ENCODE results near the gene ZCCHC10.
A peak's percentile ranks its signal among the peaks of the same experiment; 100 is the strongest.

ZCCHC10 gene

DNA sequence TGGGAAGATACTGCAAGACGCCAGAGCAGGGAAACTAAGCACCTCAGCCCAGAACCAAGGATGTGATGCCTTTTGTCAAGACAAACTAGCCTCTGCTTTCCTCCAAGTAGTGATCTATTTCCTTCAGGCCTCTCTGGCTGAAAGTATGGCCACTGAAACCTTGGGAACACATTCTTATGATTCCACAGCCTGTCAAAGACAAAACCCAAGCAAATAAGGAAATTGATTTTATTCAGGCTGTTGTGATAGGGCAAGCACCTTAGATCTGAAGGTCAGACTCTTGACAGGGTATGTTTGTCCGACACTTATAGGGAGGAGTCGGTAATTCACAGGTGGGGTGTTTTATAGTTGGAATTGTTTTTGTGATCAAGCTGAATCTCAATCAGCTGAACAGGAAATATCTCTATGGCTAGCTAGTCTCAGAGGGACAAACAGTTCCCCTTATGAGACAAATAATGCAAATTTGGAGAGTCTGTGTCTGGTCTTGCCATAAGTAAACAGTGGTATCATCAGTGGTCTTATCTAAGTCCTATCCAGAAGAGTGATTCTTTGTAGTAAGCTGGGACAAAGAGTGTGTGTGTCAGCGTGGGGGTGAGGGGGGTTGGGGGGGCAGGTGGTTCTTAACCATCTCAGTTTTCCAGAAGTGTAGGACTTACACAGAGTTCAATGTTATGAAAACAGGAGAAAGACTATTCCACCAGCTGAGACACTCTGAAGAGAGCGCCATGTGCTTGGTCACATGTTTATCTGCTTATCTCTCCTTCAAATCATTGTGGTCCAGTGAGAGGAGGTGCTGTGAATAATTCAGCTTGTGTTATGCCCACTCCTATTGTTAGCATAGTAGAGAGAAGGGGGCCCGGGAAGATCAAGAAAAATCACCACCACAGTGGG lies 6.7 kb upstream of the ZCCHC10 start:
- Histone ChIP-seq H3K27ac (ENCODE audit: low read depth, low read length) (peak overlapping the region; percentile 62), H3K27me3 (ENCODE audit: low read length) (no peaks in the 10 kb centered on the region), H3K4me3 (ENCODE audit: insufficient read depth, low read length, poor library complexity, severe bottlenecking) (no peak overlapping the region), H3K4me2 (ENCODE audit: low read depth, low read length, poor library complexity, severe bottlenecking) (peak overlapping the region; percentile 52), H2AFZ (ENCODE audit: low read depth, low read length, severe bottlenecking) (peak overlapping the region; percentile 93), H3K9me2 (replicated peaks; ENCODE audit: insufficient read depth, low read length) (no peaks in the 10 kb centered on the region), H3K9me3 (ENCODE audit: insufficient read depth, low read length) (no peaks in the 10 kb centered on the region), H3K36me3 (ENCODE audit: low read length) (no peaks in the 10 kb centered on the region), H3K79me2 (ENCODE audit: insufficient read depth, low read length) (no peaks in the 10 kb centered on the region), H4K20me1 (ENCODE audit: low read depth, low read length) (no peaks in the 10 kb centered on the region), H3F3A (ENCODE audit: insufficient read depth) (no peaks in the 10 kb centered on the region), H3K9ac (ENCODE audit: low read length) (peak overlapping the region; percentile 32)
- no peak for TF ChIP-seq EZH2phosphoT487 (conservative IDR thresholded peaks at IDR 0.05; ENCODE audit: low read length)
- TF ChIP-seq, protein P1, sequence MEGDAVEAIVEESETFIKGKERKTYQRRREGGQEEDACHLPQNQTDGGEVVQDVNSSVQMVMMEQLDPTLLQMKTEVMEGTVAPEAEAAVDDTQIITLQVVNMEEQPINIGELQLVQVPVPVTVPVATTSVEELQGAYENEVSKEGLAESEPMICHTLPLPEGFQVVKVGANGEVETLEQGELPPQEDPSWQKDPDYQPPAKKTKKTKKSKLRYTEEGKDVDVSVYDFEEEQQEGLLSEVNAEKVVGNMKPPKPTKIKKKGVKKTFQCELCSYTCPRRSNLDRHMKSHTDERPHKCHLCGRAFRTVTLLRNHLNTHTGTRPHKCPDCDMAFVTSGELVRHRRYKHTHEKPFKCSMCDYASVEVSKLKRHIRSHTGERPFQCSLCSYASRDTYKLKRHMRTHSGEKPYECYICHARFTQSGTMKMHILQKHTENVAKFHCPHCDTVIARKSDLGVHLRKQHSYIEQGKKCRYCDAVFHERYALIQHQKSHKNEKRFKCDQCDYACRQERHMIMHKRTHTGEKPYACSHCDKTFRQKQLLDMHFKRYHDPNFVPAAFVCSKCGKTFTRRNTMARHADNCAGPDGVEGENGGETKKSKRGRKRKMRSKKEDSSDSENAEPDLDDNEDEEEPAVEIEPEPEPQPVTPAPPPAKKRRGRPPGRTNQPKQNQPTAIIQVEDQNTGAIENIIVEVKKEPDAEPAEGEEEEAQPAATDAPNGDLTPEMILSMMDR (IDR thresholded peaks at IDR 0.05; ENCODE audit: insufficient read depth, low read length, poor library complexity, severe bottlenecking) = no peak

DNA sequence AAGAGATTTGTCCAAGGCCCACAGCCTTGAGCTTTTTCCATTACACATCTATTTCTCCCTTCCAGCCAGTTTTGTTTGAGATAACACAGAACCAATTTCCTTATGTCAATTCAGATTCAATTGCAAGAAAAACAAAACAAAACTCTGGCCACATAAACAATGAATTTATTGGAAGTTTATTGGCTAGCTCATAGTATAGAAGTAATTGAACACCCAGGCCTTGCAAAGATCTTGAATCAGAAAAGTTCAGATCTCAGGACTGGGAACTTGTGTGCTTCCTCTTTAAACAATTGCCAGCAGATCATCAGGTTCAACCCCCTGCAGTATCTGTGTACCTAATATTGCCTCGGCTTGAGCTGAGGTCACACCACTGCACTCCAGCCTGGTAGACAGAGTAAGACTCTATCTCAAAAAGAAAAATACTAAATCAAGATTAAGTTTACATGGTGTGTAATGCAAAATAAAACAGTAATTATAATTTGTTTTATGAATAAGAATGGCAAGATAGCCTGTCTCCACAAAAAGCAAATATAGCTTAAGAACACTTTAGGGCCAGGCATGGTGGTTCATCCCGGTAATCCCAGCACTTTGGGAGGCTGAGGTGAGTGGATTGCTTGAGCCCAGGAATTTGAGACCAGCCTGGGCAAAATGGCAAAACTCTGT lies 4.1 kb upstream of the ZCCHC10 start:
- no peaks in the 10 kb centered on the region for H3K9me2 ChIP-seq (replicated peaks; ENCODE audit: insufficient read depth, low read length)
- H3K27ac ChIP-seq (ENCODE audit: low read depth, low read length) = no peak overlapping the region
- no peak overlapping the region for H3K4me2 ChIP-seq (ENCODE audit: low read depth, low read length, poor library complexity, severe bottlenecking)
- no peaks in the 10 kb centered on the region for H3K27me3 ChIP-seq (ENCODE audit: low read length)
- no peak overlapping the region for H3K4me3 ChIP-seq (ENCODE audit: insufficient read depth, low read length, poor library complexity, severe bottlenecking)
- no peak for TF ChIP-seq EZH2phosphoT487 (conservative IDR thresholded peaks at IDR 0.05; ENCODE audit: low read length)
- TF ChIP-seq, protein P1 (IDR thresholded peaks at IDR 0.05; ENCODE audit: insufficient read depth, low read length, poor library complexity, severe bottlenecking) = no peak
- no peak overlapping the region for H3K9ac ChIP-seq (ENCODE audit: low read length)
- peaks cover 9% of the 10 kb centered on the region for H3K79me2 ChIP-seq (ENCODE audit: insufficient read depth, low read length)
- H2AFZ ChIP-seq (ENCODE audit: low read depth, low read length, severe bottlenecking) = peak overlapping the region; percentile 24
- H3F3A ChIP-seq (ENCODE audit: insufficient read depth) = peaks cover 4% of the 10 kb centered on the region; the same call in 1 of the 2 replicates
- H4K20me1 ChIP-seq (ENCODE audit: low read depth, low read length) = no peaks in the 10 kb centered on the region
- H3K9me3 ChIP-seq (ENCODE audit: insufficient read depth, low read length) = no peaks in the 10 kb centered on the region
- no peaks in the 10 kb centered on the region for H3K36me3 ChIP-seq (ENCODE audit: low read length)

DNA sequence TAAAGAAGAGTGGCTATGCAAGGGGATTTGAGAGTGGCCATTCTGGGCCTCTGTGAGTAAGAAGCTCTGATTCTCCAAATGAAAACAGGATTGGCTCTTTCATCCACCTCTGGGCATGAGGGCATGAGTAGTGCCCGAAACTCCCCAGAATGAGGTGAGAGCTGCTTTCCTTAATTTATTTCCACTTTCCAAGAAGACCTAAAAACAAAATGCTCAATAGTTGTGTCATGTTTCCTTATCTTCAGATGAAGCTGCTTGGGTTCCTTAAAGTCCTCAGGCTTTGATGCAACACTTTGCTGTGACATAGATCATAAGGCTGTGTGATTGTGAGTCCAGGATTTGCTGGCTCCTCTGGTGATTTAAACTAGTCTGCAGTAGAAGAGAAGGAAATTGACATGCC lies 3.1 kb upstream of the ZCCHC10 start:
- H3K9ac ChIP-seq (ENCODE audit: low read length) = no peak overlapping the region
- H3K27ac ChIP-seq (ENCODE audit: low read depth, low read length) = no peak overlapping the region
- no peak for TF ChIP-seq EZH2phosphoT487 (conservative IDR thresholded peaks at IDR 0.05; ENCODE audit: low read length)
- TF ChIP-seq, protein P1 (IDR thresholded peaks at IDR 0.05; ENCODE audit: insufficient read depth, low read length, poor library complexity, severe bottlenecking) = no peak
- no peaks in the 10 kb centered on the region for H3K27me3 ChIP-seq (ENCODE audit: low read length)
- H3F3A ChIP-seq (ENCODE audit: insufficient read depth) = peaks cover 4% of the 10 kb centered on the region; the same call in 1 of the 2 replicates
- no peaks in the 10 kb centered on the region for H3K9me2 ChIP-seq (replicated peaks; ENCODE audit: insufficient read depth, low read length)
- no peaks in the 10 kb centered on the region for H3K36me3 ChIP-seq (ENCODE audit: low read length)
- no peak overlapping the region for H3K4me2 ChIP-seq (ENCODE audit: low read depth, low read length, poor library complexity, severe bottlenecking)
- no peaks in the 10 kb centered on the region for H4K20me1 ChIP-seq (ENCODE audit: low read depth, low read length)
- H2AFZ ChIP-seq (ENCODE audit: low read depth, low read length, severe bottlenecking) = no peak overlapping the region
- H3K79me2 ChIP-seq (ENCODE audit: insufficient read depth, low read length) = peaks cover 20% of the 10 kb centered on the region
- H3K9me3 ChIP-seq (ENCODE audit: insufficient read depth, low read length) = no peaks in the 10 kb centered on the region
- no peak overlapping the region for H3K4me3 ChIP-seq (ENCODE audit: insufficient read depth, low read length, poor library complexity, severe bottlenecking)

Data from SU-DHL-6 (cell line).